Mucosa of rectum (tissue), 2 donors: Measurements from ENCODE around the gene DOK4.
A peak's percentile ranks its signal among the peaks of the same experiment; 100 is the strongest.

Experiments used
- H3K27ac ChIP-seq, 2 donors: one replicate each; pipeline ENCODE4 v1.7.0; 2013; ENCODE audit warnings: inconsistent platforms in 2 of 2, low read depth in 2 of 2, low read length in 2 of 2
- H3K27me3 ChIP-seq, 2 donors: one replicate each; pipeline ENCODE4 v1.7.0; 2013; ENCODE audit warnings: low read length in 2 of 2; ENCODE audit not compliant: control insufficient read depth in 2 of 2, insufficient read depth in 2 of 2
- H3K36me3 ChIP-seq, 2 donors: one replicate each; pipeline ENCODE4 v1.7.0; 2013; ENCODE audit warnings: low read length in 2 of 2; ENCODE audit not compliant: control insufficient read depth in 2 of 2, insufficient read depth in 2 of 2
- H3K4me1 ChIP-seq, 2 donors: one replicate each; pipeline ENCODE4 v1.7.0; 2013; ENCODE audit warnings: low read length in 2 of 2, mild to moderate bottlenecking in 1 of 2; ENCODE audit not compliant: control insufficient read depth in 2 of 2, insufficient read depth in 2 of 2
- H3K4me3 ChIP-seq, 2 donors: one replicate each; pipeline ENCODE4 v1.7.0; 2013; ENCODE audit warnings: low read length in 2 of 2
- H3K9ac ChIP-seq, 2 donors: one replicate each; pipeline ENCODE4 v1.7.0; 2013; ENCODE audit warnings: low read length in 2 of 2, low read depth in 1 of 2, mild to moderate bottlenecking in 1 of 2
- H3K9me3 ChIP-seq, 2 donors: one replicate each; pipeline ENCODE4 v1.7.0; 2013; ENCODE audit warnings: low read length in 2 of 2; ENCODE audit not compliant: control insufficient read depth in 2 of 2
- donor health status: healthy.
- donor health status: Normal muscosa, but diverticular disease.

The DOK4 gene

GRCh38 chr16:57485091-57485915 is 990 bp downstream of the DOK4 start:
- H3K4me1 ChIP-seq = peaks cover 20 to 28% of the 10 kb centered on the region in 2 donors
- H3K27me3 ChIP-seq = no peaks in the 10 kb centered on the region
- peak overlapping the region; percentile 66 to 85 for H3K4me3 ChIP-seq
- H3K9ac ChIP-seq = peak overlapping the region; percentile 77 to 84
- peak overlapping the region; percentile 77 to 84 for H3K27ac ChIP-seq
- no peaks in the 10 kb centered on the region for H3K9me3 ChIP-seq
- no peaks in the 10 kb centered on the region for H3K36me3 ChIP-seq

- no peaks in the 10 kb centered on the region for H3K9me3 ChIP-seq
- H3K4me3 ChIP-seq = peak overlapping the region in 1 of 2 donors; percentile 85
- H3K27ac ChIP-seq = peak overlapping the region in 1 of 2 donors; percentile 84
- H3K36me3 ChIP-seq = no peaks in the 10 kb centered on the region
- H3K9ac ChIP-seq = peak overlapping the region in 1 of 2 donors; percentile 77
- H3K4me1 ChIP-seq = peaks cover 24 to 33% of the 10 kb centered on the region in 2 donors
- no peaks in the 10 kb centered on the region for H3K27me3 ChIP-seq
Measured at GRCh38 chr16:57484515-57485005, 1.7 kb downstream of the DOK4 start.

DNA sequence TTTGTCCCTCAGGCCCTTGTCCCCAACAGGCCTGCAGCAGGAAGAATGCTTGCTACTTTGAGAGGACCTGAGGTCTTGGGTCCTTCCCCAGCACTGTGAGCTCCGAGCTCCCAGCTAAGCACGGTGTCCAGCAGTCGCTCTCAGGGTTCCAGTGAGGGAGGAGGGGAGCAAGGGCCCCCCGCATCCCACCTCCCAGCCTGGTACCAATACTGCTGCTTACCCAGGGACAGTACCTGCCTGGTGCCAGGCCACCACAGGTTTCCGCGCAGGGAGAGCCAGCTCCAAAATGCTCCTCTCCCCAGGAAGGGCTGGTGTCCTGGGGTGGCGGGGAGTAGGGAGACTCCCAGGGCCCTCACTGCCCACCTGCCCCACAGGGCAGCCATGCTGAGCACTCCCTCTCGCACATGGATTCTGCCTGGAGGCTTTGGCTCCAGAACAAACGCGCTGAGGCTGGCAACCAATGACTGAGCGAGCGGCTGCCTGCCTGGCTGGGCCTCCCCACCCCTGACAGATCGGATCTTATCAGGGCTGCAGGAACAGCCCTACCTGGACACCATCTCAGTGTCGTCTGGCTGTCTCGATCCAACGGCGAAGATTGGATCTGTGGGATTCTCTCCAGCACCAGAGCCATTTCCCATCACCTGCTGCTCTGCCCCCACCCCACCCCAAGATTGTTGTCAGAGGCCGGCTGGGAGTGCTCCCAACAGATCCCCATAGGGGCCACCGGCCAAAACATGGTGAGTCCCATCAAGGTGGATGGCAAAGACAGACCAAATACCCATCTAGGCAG is 2.4 kb downstream of the DOK4 start:
- H3K27ac ChIP-seq = no peak overlapping the region
- H3K4me3 ChIP-seq = no peak overlapping the region

DNA sequence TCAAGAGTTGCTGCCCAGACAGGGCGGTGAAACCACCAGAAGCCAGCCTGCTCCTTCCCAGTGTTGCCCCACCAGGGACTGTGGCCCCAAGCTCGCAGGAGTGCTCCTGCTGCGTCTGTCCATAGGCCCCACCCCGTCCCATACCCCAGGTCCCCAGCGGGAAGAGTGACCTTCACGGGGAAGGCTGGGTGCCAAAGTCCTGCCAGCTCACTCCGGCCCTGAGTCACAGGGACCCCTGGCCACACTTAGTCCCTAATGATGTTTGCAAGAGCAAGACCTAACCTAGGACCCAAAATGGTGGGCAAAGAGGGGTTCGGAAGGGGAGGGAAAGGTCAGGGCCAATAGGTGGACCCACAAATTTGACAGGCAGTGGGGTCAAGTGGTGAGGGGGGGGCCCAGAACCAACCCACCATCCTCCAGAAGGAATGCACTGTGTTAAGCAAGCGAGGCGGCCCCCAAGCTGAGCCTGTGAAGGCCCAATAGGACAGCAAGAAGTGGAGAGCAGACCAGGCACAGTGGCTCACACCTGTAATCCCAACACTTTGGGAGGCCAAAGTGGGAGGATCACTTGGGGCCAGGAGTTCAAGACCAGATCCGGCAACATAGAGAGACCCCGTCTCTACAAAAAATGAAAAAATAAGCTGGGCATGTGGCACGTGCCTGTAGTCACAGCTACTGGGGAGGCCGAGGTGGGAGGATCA is 3.3 kb downstream of the DOK4 start:
- H3K9ac ChIP-seq = no peak overlapping the region
- H3K27me3 ChIP-seq = no peaks in the 10 kb centered on the region
- H3K36me3 ChIP-seq = no peaks in the 10 kb centered on the region
- H3K27ac ChIP-seq = no peak overlapping the region
- H3K4me1 ChIP-seq = peaks cover 32 to 48% of the 10 kb centered on the region in 2 donors
- H3K4me3 ChIP-seq = no peak overlapping the region
- H3K9me3 ChIP-seq = no peaks in the 10 kb centered on the region

More for the DNA sequence above, 2.4 kb downstream of the DOK4 start:
- Histone ChIP-seq H3K4me1 (peaks cover 27 to 39% of the 10 kb centered on the region in 2 donors), H3K27me3 (no peaks in the 10 kb centered on the region), H3K9me3 (no peaks in the 10 kb centered on the region), H3K9ac (no peak overlapping the region), H3K36me3 (no peaks in the 10 kb centered on the region)

DNA sequence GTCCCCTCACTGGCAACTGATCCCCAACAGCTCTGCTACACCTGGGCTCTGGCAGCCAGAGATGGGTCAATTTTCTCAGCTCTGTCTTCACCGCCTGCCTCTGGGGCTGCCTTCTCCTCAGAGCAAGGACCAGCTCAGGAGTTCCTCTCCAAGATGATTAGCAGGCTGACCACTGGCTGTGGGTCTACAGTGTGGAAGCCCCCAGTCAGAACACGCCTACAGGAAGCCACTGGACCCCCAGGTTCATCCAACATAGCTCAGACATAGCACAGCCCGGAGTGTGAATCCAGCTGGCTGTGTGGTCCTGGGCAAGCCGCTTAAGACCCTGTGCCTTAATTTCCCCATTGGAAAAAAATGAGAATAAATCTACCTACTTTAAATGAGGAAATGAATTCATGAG is 4.9 kb downstream of the DOK4 start:
- Histone ChIP-seq H3K4me3 (no peak overlapping the region), H3K27me3 (no peaks in the 10 kb centered on the region), H3K9ac (no peak overlapping the region), H3K9me3 (no peaks in the 10 kb centered on the region), H3K27ac (peak overlapping the region in 1 of 2 donors; percentile 91), H3K36me3 (peaks cover 0 to 5% of the 10 kb centered on the region in 2 donors), H3K4me1 (peaks cover 36 to 45% of the 10 kb centered on the region in 2 donors)

- H3K27me3 ChIP-seq = no peaks in the 10 kb centered on the region
- peak overlapping the region; percentile 14 to 70 for H3K9ac ChIP-seq
- H3K4me3 ChIP-seq = peak overlapping the region in 1 of 2 donors; percentile 26
- H3K27ac ChIP-seq = peak overlapping the region; percentile 91 to 92
- peaks cover 2 to 5% of the 10 kb centered on the region in 2 donors for H3K36me3 ChIP-seq
- no peaks in the 10 kb centered on the region for H3K9me3 ChIP-seq
- peaks cover 39 to 44% of the 10 kb centered on the region in 2 donors for H3K4me1 ChIP-seq
Measured at GRCh38 chr16:57480754-57481230, 5.5 kb downstream of the DOK4 start.

DNA sequence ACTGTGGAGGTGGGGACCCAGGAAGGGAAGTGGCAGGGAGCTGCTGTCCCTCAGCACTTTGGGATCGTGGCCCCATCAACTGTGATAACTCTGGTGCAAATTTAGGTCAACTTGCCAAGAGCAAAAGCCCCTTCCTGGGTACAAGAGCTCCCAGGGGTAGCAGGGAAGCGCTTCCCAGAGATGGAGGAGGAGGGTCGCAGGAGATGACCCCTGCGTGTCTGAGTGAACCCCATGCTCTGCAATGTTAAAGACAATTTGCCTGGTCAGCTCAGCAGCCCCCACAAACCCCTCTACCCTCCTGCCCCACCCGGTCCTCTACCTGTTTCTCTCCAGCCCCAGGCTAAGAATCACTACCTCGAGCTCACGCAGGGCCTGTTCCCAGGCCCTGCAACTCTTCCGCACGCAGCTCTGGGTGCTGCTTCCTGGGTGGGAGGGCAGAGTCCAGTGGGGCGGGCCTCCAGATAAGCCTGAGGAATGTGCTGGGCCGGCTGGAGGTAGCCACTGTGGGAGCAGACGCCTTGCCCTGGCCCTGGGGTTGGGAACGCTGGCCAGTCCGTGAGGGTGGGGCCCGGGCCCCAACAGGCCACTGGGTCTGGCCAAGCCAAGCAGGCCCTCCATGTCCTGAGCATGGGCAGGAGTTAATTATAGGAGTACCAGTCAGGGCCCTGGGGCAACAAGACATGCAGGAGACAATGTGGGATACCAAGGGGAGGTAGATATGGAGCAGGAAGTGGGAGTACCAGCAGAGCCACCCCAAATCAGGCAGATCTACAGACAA is 6.1 kb downstream of the DOK4 start:
- peak overlapping the region; percentile 70 to 76 for H3K4me3 ChIP-seq
- no peaks in the 10 kb centered on the region for H3K9me3 ChIP-seq
- peak overlapping the region; percentile 91 to 92 for H3K27ac ChIP-seq
- peak overlapping the region; percentile 65 to 70 for H3K9ac ChIP-seq
- peaks cover 34 to 37% of the 10 kb centered on the region in 2 donors for H3K4me1 ChIP-seq
- H3K36me3 ChIP-seq = peaks cover 2 to 7% of the 10 kb centered on the region in 2 donors
- no peaks in the 10 kb centered on the region for H3K27me3 ChIP-seq

GRCh38 chr16:57479205-57479975 is 6.9 kb downstream of the DOK4 start:
- peaks cover 30 to 32% of the 10 kb centered on the region in 2 donors for H3K4me1 ChIP-seq
- peak overlapping the region; percentile 65 to 76 for H3K9ac ChIP-seq
- peak overlapping the region; percentile 91 to 92 for H3K27ac ChIP-seq

More at GRCh38 chr16:57479205-57479975, 6.9 kb downstream of the DOK4 start:
- Histone ChIP-seq H3K9me3 (no peaks in the 10 kb centered on the region), H3K27me3 (no peaks in the 10 kb centered on the region), H3K36me3 (peaks cover 6 to 14% of the 10 kb centered on the region in 2 donors), H3K4me3 (peak overlapping the region; percentile 70 to 76)
